GM12878 (cell line): ENCODE results near the gene SEMA3B. TPM values are rescaled to one million over a fixed set of nuclear protein-coding genes. Genes with fewer than 3 reads are reported as not detected.

Source experiments
- ATAC-seq: fragments of 200-7000 bp; cut with Tn5 transposase; 3 replicates; pipeline ENCODE4 v1.9.1; 2020; ENCODE audit warnings: mild to moderate bottlenecking, moderate library complexity
- BruUV-seq: library from RNA; stranded (reverse); fragments of 400-500 nt; replicated peaks from 2 replicates; lab custom pipeline; 2021; lab: Mats Ljungman, UMichigan
- CTCF ChIA-PET: fragments of 300-600 bp; sonication (Branson Sonifier 250); formaldehyde crosslinking; extraction: SDS; loops from one replicate; lab custom pipeline; 2021; ENCODE audit warnings: inconsistent platforms; lab: Yijun Ruan, JAX
- POLR2A ChIA-PET: fragments of 350-600 bp; formaldehyde crosslinking; extraction: SDS; loops from one replicate; lab custom pipeline; 2021; ENCODE audit warnings: inconsistent platforms; lab: Charles Lee
- RAD21 ChIA-PET: fragments of 300-600 bp; sonication (Branson Sonifier 250); formaldehyde crosslinking; loops from one replicate; lab custom pipeline; 2023; ENCODE audit warnings: antibody characterized with exemption; ENCODE audit not compliant: unreplicated experiment; lab: Charles Lee
- SMC1A ChIA-PET: fragments of 300-600 bp; sonication (Branson Sonifier 250); formaldehyde crosslinking; loops from one replicate; lab custom pipeline; 2023; ENCODE audit not compliant: unreplicated experiment, uncharacterized antibody; lab: Charles Lee
- DNase-seq: peaks from one replicate; pipeline ENCODE4 v3.0.0-alpha.2; 2011; ENCODE audit warnings: low read depth, low spot score
- FAIRE-seq: peaks from 3 replicates; lab custom pipeline; 2011; peaks lifted over from hg19 to GRCh38; lab: Jason Lieb, UNC
- H2AFZ ChIP-seq: 2 replicates; pipeline ENCODE4 v1.6.0; 2011; ENCODE audit warnings: low read depth, low read length, control low read depth; ENCODE audit not compliant: control insufficient read depth
- H3K27ac ChIP-seq: 2 replicates; pipeline ENCODE4 v1.5.1; 2011; ENCODE audit warnings: control low read depth; ENCODE audit not compliant: control insufficient read depth, insufficient read depth
- H3K27me3 ChIP-seq, 2 experiments: replicated peaks in 1 of 2; 2 replicates each; pipeline versions ENCODE4 v1.6.0 to v1.6.1; 2011; ENCODE audit warnings: low read length in 1 of 2; ENCODE audit not compliant: control insufficient read depth in 2 of 2, insufficient read depth in 2 of 2
- H3K36me3 ChIP-seq, 2 experiments: 2 replicates each; pipeline ENCODE4 v1.5.1; 2011; ENCODE audit warnings: low read length in 1 of 2; ENCODE audit not compliant: control insufficient read depth in 2 of 2, insufficient read depth in 2 of 2
- H3K4me1 ChIP-seq: 2 replicates; pipeline ENCODE4 v1.6.1; 2011; ENCODE audit warnings: mild to moderate bottlenecking, low read length, moderate library complexity, mixed read lengths; ENCODE audit not compliant: control insufficient read depth, insufficient read depth
- H3K4me2 ChIP-seq: 2 replicates; pipeline ENCODE4 v1.6.0; 2011; ENCODE audit warnings: control low read depth; ENCODE audit not compliant: control insufficient read depth, insufficient read depth
- H3K4me3 ChIP-seq: fragments of 200-600 bp; sonication (generic); 2 replicates; pipeline ENCODE4 v1.5.1; 2016
- H3K79me2 ChIP-seq: 2 replicates; pipeline ENCODE4 v1.6.0; 2011; ENCODE audit warnings: low read length; ENCODE audit not compliant: control insufficient read depth, insufficient read depth
- H3K9ac ChIP-seq: 2 replicates; pipeline ENCODE4 v1.8.0; 2011; ENCODE audit warnings: low read length, control low read depth, mixed read lengths; ENCODE audit not compliant: control insufficient read depth, insufficient read depth
- H3K9me3 ChIP-seq: replicated peaks from 3 replicates; pipeline ENCODE4 v1.5.1; 2011; ENCODE audit warnings: mild to moderate bottlenecking, low read length; ENCODE audit not compliant: control insufficient read depth, insufficient read depth
- H4K20me1 ChIP-seq: 2 replicates; pipeline ENCODE4 v1.6.0; 2011; ENCODE audit not compliant: control insufficient read depth, insufficient read depth
- CHD2 ChIP-seq: IDR thresholded peaks from 2 replicates; pipeline ENCODE4 v1.6.1; 2011; ENCODE audit warnings: low read depth, low read length, improper control_type of control experiment, borderline replicate concordance
- ETV6 ChIP-seq, 2 experiments: fragments of 450-650 bp in 1 of 2; IDR thresholded peaks in 1 of 2; conservative IDR thresholded peaks in 1 of 2; 2 replicates each; pipeline ENCODE4 v1.6.1; 2014; ENCODE audit warnings: antibody characterized with exemption in 1 of 2, borderline replicate concordance in 1 of 2, low read depth in 1 of 2, mild to moderate bottlenecking in 1 of 2, moderate library complexity in 1 of 2
- NFXL1 ChIP-seq: fragments of 450-650 bp; IDR thresholded peaks from 2 replicates; pipeline ENCODE4 v1.6.1; 2017; ENCODE audit warnings: antibody characterized with exemption, mild to moderate bottlenecking, borderline replicate concordance
- POLR2AphosphoS5 ChIP-seq: IDR thresholded peaks from 2 replicates; pipeline ENCODE4 v1.6.1; 2011; ENCODE audit warnings: mild to moderate bottlenecking, low read length, inconsistent platforms
- WGBS: methylation state at CpG from one replicate; pipeline ENCODE4 v1.1.6; 2016; ENCODE audit warnings: low lambda C conversion rate; ENCODE audit not compliant: insufficient replicate concordance, insufficient coverage; ENCODE audit errors: missing lambda C conversion rate; 5-methylcytosine and 5-hydroxymethylcytosine counted together
- in situ Hi-C: fragments of 300-500 bp; cut with MboI; formaldehyde crosslinking; loops from 9 replicates; pipeline ENCODE4 v1.14.3; 2018; ENCODE audit warnings: mixed read lengths
- intact Hi-C: fragments of 100-400 bp; cut with micrococcal nuclease; formaldehyde crosslinking; loops from one replicate; pipeline ENCODE4 v1.14.2; 2022; ENCODE audit not compliant: unreplicated experiment
- polyA plus RNA-seq, 11 experiments: library from polyadenylated mRNA; depleted of rRNA in 4 of 11; unstranded in 6 of 11; stranded (reverse) in 5 of 11; fragments of >200 nt; fragmentation: Nextera tagmentation in 4 of 11; fragmentation: Illumina TruSeq in 1 of 11; extraction: Ambion mirVana in 4 of 11; extraction: Trizol in 1 of 11; gene quantifications; 1 replicate in 1 of 11; 2 replicates in 10 of 11; pipeline versions ENCODE4 v1.2.1 to v1.2.3, GENCODE V29; 2011 to 2016; ENCODE audit warnings: inconsistent platforms in 2 of 11, missing spikeins in 2 of 11, low read depth in 1 of 11
- total RNA-seq, 4 experiments: library from RNA; depleted of rRNA in 3 of 4; stranded (reverse); fragments of >200 nt in 3 of 4; fragmentation: Illumina TruSeq in 1 of 4; extraction: Trizol in 1 of 4; gene quantifications; 2 replicates each; pipeline versions ENCODE4 v1.2.1 to v1.2.3, GENCODE V29; 2013 to 2021
- TF ChIP-seq, protein P1 (sequence below): IDR thresholded peaks from 2 replicates; pipeline ENCODE4 v1.6.1; 2012; ENCODE audit warnings: mild to moderate bottlenecking, low read depth, low read length
- TF ChIP-seq, protein P2 (sequence below): fragments of 450-650 bp; IDR thresholded peaks from 2 replicates; pipeline ENCODE4 v1.6.1; 2017; ENCODE audit warnings: low read depth, mild to moderate bottlenecking, moderate library complexity

Gene SEMA3B
- total and polyA plus RNA-seq, 10 of the 15 experiments (the other 5 are each of a cell fraction or from before 2014, with no cell fraction given), result 0.06 to 0.59 (median 0.14) TPM; not detected in 2

GRCh38 chr3:50295553-50296431, 26.8 kb downstream of the SEMA3B start:
- Histone ChIP-seq H3K79me2 (peaks cover 15% of the 10 kb centered on the region), H3K36me3 (no peaks in the 10 kb centered on the region), H3K4me1 (peaks cover 4% of the 10 kb centered on the region), H4K20me1 (no peaks in the 10 kb centered on the region), H2AFZ (no peak overlapping the region), H3K4me3 (no peak overlapping the region), H3K9ac (no peak overlapping the region), H3K27me3 (no peaks in the 10 kb centered on the region), H3K4me2 (no peak overlapping the region), H3K27ac (no peak overlapping the region), H3K9me3 (no peaks in the 10 kb centered on the region)
- SMC1A ChIA-PET, result no interaction called here
- no TSS peak for BruUV-seq
- CTCF ChIA-PET, result interaction anchor here (0.6 kb wide), 1 partner anchor 69 kb away, joined by 3 read pairs; no protein-coding TSS in a partner anchor
- POLR2A ChIA-PET, result interaction anchor here (1.1 kb wide), 1 partner anchor 42 kb away, joined by 3 read pairs; no protein-coding TSS in a partner anchor
- intact Hi-C loops (loop anchor here (5.0 kb wide), 1 partner anchor 42 kb away; no protein-coding TSS in a partner anchor), in situ Hi-C loops (no loop called here)
- DNase-seq (no peak), ATAC-seq (no peak), FAIRE-seq (no peak)
- TF ChIP-seq POLR2AphosphoS5 (no peak), NFXL1 (no peak), CHD2 (no peak), ETV6 (conservative IDR thresholded peaks at IDR 0.05 in 1 of 2, IDR thresholded peaks at IDR 0.05 in 1 of 2; ENCODE audit: borderline replicate concordance in 1 of 2, low read depth in 1 of 2) (no peak)
- TF ChIP-seq, protein P1, sequence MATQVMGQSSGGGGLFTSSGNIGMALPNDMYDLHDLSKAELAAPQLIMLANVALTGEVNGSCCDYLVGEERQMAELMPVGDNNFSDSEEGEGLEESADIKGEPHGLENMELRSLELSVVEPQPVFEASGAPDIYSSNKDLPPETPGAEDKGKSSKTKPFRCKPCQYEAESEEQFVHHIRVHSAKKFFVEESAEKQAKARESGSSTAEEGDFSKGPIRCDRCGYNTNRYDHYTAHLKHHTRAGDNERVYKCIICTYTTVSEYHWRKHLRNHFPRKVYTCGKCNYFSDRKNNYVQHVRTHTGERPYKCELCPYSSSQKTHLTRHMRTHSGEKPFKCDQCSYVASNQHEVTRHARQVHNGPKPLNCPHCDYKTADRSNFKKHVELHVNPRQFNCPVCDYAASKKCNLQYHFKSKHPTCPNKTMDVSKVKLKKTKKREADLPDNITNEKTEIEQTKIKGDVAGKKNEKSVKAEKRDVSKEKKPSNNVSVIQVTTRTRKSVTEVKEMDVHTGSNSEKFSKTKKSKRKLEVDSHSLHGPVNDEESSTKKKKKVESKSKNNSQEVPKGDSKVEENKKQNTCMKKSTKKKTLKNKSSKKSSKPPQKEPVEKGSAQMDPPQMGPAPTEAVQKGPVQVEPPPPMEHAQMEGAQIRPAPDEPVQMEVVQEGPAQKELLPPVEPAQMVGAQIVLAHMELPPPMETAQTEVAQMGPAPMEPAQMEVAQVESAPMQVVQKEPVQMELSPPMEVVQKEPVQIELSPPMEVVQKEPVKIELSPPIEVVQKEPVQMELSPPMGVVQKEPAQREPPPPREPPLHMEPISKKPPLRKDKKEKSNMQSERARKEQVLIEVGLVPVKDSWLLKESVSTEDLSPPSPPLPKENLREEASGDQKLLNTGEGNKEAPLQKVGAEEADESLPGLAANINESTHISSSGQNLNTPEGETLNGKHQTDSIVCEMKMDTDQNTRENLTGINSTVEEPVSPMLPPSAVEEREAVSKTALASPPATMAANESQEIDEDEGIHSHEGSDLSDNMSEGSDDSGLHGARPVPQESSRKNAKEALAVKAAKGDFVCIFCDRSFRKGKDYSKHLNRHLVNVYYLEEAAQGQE, result no peak
- TF ChIP-seq, protein P2, sequence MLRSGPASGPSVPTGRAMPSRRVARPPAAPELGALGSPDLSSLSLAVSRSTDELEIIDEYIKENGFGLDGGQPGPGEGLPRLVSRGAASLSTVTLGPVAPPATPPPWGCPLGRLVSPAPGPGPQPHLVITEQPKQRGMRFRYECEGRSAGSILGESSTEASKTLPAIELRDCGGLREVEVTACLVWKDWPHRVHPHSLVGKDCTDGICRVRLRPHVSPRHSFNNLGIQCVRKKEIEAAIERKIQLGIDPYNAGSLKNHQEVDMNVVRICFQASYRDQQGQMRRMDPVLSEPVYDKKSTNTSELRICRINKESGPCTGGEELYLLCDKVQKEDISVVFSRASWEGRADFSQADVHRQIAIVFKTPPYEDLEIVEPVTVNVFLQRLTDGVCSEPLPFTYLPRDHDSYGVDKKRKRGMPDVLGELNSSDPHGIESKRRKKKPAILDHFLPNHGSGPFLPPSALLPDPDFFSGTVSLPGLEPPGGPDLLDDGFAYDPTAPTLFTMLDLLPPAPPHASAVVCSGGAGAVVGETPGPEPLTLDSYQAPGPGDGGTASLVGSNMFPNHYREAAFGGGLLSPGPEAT, result no peak
- RAD21 ChIA-PET, result no interaction called here
- 72% methylated on average over 8 of the region's 8 CpGs for WGBS
